Liver (tissue), 2 donors: ENCODE data around the gene RNF133.

Experiments used
- JUND ChIP-seq, 2 donors: IDR thresholded peaks; 2 replicates each; pipeline ENCODE4 v1.6.1; 2016; ENCODE audit warnings: antibody characterized with exemption in 2 of 2
- REST ChIP-seq: IDR thresholded peaks from 2 replicates; pipeline ENCODE4 v1.6.1; 2016; ENCODE audit warnings: antibody characterized with exemption, mild to moderate bottlenecking
- TAF1 ChIP-seq: conservative IDR thresholded peaks from 2 replicates; pipeline ENCODE4 v1.6.1; 2016; ENCODE audit warnings: antibody characterized with exemption, mild to moderate bottlenecking
- donor health status: healthy.

GRCh38 chr7:122748195-122748594, 49.3 kb upstream of the RNF133 start:
- TF ChIP-seq REST (no peak), JUND (IDR thresholded peaks at IDR 0.05) (no peak), TAF1 (no peak)
